HG02571 (cell line): ENCODE measurements around the gene BTBD16.

Source experiments
- ATAC-seq: cut with Tn5 transposase; IDR thresholded peaks from one replicate; pipeline ENCODE4 v1.9.1; 2021; ENCODE audit warnings: mild to moderate bottlenecking, moderate library complexity; ENCODE audit not compliant: unreplicated experiment

BTBD16 gene

DNA sequence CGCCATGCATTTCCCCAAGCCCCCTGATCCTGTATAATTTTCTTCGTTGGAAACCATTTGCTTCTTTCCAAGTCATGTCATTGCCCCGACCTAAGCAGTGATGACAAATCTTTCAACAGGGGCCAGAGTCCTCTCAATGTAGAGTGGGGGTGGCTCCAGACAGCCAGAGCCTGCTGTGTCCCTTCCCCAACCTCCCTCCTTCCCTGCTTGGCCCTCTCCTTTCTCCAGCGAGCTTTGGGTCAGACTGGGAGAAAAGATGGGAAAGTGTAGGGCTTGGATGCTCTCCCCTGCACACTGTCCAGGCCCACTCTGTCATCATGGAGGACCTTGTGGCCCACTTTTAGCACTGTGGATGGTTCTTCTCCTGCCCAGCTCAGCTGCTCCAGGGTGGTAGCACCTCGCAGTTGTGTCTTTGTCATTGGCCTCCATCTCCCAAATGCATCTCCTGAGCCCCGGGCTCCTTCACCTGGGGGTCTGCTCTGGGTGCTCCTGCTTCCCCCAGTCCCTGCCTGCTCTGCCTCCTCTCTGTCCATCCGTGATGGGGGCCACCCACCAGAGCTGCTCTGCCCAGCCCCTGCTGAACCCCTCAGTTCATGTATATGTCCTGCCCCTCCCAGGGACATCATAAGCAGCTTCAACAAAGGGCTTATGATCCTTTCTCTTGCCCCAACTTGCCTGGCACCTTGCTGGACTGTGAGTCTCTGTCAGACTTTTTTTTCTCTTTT, 37.5 kb downstream of the BTBD16 start:
- no peak for ATAC-seq

DNA sequence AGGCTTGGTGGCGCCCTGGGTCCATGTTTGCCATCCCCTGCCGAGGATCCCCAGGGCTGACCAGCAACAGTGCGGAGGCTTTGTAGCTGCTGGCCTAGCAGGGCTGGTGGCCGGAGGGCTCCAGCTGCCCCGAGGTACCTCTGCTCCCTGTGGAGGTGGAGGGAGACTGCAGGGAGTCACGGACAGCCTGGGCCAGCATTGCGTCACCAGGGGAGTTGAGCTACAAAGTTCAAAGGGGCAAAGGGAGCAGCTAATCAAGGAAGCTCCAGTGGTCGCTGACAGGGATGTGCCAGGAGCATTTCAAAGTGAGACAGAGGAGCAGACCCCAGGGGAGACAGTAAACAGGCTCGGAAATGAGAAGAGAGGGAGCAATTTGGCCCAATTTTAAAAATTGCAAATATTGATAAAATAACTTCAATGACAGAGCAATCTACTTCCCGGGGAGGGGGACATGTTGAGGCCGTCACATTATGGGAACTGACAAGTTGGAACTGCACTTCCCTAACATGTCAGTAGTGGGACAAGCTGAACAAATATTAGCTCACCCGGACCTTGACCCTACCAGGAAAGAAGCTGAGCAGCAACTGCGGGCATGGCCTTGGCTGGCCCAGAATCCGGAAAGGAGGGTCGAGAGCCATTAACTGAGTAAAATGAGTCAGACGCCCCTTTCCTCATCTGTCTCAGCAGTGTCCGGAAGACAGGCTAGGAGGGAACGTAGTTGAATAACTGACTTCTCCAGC, 39.4 kb downstream of the BTBD16 start:
- ATAC-seq = no peak

DNA sequence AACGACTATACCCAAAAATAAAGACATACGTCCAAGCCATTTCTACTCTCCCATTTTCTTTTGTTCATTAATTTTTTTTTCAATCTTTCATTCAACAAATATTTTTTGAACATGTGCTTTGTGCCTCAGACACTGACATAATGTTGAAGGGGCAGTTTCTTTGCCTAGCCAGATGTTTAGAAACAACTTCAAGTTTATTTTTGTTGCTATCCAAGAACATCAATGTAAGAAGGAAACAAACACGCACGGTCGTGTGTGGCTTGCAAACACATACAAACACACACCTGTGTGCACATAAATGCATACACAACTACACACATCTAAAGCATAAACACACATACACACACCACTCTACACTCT, 39.9 kb downstream of the BTBD16 start:
- no peak for ATAC-seq

DNA sequence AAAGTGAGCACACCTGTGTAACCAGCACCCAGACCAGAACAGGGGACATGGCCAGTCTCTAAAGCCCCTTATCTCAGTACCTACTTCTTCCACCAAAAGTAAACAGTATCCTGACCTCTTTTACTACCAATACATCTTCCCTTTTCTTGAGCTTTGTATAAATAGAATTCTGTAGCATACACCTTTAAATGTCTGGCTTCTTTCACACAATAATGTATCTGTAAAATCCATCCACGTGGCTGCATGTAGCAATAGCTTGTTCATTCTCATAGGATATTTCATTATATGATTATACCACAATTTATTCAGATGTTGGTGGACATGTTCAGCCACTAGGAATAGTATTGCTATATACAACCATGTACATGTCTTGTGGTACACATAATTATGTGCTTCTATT, 40.6 kb downstream of the BTBD16 start:
- no peak for ATAC-seq

DNA sequence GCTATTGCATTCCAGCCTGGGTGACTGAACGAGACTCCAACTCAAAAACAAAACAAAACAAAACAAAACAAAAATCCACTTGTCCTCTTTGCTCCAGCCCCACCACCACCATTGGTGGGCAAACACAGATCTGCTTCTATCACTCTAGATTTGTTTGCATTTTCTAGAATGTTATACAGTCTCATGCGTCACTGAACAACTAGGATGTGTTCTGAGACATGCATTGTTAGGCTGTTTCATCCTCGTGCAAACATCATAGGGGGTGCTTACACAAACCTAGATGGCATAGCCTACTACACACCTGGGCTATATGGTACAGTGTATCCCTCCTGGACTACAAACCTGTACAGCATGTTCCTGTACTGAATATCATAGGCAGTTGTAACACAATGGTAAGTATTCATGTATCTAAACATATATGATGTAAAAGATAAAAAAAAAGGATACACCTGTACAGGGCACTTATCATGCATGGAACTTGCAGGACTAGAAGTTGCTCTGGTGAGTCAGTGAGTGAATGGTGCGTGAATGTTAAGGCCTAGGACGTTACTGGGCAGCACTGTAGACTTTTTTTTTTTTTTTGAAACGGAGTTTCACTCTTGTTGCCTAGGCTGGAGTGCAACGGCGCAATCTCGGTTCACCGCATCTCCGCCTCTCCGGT, 45.3 kb downstream of the BTBD16 start:
- ATAC-seq = no peak

DNA sequence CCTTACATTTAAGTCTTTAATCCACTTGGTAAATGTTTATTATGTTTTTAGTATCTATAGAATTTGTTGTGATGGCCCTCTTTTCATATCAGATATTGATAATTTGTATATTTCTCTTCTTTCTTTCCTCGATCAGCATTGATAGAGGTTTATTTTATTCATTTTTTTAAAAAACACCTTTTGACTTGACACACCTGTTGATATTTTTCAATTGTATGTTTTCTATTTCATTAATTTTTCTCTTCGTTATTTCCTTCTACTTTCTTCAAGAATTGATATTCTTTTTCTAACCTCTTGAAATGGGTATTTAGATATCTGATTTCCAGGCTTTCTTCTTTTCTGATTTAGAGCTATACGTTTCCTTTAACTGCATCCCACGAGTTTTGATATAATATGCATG, 50.9 kb downstream of the BTBD16 start:
- no peak for ATAC-seq

DNA sequence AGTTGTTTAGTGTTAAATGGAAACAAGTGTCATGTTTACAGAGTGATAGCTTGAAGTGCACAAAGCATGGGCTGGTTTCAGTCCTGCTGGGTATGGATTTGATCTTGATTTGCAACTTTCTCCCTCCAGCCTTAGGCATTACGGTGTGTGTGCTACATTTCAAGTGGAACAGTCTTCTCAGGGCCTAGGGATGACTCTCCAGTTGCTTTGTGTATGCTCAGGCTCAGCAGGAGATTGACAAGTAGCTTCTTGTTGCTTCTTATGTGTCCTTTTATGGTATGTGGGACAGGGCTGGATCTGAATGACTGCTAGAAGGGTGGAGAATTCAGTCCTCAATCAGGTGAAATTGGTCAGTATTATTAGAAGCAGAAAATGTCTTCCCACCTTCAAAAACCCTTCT, 52.1 kb downstream of the BTBD16 start:
- no peak for ATAC-seq

DNA sequence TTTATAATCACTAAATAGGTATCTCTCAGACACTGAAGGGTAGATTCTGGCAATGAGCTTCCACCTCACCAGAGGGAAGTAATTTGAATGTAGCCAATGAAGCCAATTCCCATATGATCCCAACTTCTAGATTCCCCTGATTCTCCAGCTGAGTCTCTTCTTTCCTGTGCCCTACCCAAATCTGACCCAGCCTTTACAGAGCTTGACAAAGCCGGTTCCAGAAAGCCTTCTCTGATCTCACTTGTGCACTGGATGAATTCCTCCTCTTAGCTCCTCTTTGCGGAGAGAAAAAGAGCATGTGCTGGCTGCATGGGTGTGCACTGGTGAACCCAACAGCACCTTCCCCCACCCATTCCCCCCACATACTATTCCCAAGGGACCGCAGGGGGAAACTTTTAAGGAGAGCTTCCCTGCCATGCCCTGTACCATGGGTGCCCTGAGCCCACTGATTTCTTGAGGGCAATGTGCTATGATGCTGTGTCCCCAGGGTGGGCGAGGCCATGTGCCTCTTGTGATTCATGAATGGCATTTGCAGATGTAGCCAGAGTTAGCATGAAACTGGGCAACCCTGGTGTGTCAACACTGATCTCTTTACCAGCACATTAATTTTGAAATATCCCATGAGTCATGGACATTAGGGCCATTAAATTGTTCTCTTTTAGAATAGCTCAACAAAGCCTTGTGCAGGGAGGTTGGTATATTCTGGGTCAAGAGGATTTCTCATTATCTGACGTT, 53.0 kb downstream of the BTBD16 start:
- ATAC-seq = no peak

DNA sequence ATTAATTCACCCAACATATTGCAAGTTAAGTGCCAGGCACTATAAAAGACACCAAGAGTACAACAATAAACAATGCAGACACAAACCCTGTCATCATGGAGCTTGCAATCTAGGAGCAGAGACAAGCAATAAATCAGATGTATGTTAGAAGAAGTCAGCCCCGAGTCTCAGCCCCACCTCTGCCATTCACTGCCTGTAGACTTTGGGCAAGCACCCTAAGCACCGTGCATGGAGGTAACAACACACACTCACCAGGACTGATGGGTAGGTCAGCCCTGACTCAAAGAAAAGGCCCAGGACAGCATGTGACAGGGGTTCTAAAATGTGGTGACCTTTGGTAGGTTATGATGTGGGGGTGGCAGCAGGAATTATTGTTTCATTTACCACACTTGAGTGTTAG, 54.1 kb downstream of the BTBD16 start:
- ATAC-seq = no peak

DNA sequence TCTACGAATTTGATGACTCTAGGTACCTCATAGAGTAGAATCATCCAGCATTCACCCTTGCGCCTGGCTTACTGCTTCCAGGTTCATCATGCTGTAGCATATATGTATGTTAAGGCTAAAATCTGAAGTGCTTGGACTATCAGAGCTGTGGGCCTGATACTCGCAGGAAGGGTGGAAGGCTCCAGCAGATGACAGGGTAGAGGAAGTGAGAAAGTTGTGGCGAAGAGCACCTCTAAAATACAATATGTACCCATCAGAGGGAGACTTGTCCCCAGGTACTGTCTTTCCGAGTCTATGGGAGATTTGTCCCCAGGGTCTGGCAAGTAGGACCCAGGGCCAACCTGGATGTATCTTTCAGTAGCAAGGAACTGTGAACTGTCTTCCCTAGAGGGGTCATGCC, 55.3 kb downstream of the BTBD16 start:
- ATAC-seq = no peak

DNA sequence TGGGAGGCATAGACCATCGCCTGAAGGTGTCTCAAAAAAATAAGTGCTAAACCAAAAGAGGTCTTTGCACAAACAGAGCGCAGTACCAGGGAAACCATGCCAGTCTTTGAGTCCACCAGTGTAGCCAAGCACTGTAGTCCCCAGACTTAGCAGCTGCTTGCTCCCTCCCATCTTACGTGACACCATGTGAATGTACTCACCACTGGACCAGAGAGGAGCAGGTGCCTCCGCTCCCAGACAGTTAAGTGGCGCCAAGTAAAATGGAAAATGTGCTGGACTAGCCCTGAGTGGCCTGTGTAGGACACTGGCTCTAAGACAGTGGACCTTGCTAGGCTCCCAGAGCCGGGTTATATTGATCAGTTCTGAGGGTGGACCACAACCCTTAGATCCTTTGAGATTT, 55.7 kb downstream of the BTBD16 start:
- no peak for ATAC-seq

DNA sequence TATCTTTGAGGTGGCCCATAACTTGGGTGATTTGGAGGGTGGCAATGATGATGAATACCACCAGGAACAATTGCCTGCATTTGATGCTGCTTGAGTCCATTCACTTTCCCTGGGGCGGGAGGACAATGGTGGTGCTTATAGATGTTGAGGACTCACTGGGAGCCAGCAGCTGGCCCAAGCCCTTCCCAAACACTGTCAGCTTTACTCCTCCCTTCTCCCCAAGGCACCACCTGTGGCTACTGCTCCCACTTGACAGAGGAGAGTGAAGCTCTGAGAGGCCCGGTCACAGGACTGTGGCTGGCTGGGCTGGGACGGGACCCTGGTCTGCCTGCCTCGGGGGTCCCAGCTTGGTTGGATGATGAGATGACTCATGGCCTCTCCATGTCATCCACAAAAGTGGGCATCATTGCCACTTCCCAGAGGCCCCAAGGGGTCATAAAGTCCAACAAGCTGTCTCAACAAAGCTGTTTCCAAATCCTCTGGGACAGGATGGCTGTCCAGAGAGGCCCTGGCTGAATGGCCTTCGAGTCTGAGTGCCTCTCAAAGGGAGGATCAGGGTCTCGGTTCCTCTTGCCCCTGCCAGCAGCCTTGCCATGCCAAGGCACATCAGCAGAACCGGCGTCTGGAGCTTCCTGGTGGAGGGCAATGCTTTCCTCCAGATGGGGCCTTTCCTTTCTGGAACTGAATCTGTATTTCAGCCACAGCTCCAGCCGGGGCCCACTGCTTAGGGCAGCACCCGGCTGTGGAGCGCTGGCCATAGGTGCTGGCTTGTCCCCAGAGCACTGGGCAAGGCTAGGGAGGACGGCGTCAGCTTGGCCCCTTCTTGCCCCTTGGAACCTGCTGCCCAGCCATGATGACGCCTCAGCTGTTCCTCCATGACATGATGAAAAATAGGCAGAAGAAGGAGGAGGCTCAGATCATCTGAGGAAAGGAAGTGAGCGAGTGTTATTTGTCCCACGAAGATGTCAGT, 56.4 kb downstream of the BTBD16 start:
- ATAC-seq = no peak

DNA sequence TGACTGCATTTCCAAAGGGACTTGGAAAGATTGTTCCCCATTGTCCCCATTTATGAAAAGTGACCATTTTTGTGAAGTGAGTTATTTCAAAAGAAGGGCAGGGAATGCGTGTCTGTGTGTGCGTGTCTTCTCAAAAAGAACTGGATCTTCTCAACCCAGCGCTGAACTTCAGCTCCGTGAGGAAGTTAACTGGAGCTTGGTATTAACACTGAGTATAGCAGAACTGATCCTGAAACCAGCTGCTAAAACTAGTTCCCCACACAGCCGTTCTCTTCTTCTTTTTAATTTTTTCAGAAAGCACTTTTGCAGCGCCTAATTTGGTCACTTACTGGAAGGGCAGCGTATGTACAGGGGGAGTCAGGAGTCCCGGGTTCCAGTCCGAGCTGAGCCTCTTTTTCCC, 57.6 kb downstream of the BTBD16 start:
- ATAC-seq = no peak

DNA sequence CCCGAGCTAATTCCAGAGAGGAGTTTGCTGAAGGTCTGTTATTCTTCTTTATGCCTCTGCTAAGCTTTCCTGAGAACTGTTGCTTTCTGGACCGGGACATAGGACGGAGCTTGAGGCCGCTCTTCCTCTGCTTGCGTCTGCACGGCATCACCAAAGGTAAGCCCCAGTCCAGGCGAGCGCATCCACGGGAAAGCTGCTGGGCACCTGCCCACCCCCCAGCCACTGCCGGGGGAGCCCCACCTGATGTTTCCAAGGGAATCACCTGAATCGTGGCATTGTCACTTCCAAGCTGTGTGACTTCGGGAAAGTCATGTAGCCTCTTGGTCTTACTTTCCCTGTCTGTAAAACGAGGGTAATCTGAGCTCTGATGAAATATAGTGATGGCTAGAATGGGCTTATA, 58.3 kb downstream of the BTBD16 start:
- no peak for ATAC-seq

DNA sequence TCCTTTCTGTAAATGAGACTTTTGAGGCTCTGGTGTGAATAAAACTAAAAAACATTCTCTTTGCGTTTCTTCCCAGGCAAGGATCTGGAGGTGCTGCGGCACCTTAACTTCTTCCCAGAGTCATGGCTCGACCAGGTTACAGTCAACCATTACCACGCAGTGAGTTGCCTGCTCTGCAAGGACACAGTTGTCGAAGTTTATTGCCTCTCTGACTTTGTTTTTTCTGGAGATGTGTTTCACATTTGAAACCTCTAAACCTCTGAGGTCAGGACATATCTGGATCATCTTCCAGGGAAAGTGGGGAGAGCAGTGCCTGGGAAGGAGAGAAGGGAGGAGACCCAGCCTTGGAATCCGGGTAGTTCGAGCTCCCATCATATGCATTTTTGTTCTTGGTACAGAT, 60.0 kb downstream of the BTBD16 start:
- no peak for ATAC-seq

DNA sequence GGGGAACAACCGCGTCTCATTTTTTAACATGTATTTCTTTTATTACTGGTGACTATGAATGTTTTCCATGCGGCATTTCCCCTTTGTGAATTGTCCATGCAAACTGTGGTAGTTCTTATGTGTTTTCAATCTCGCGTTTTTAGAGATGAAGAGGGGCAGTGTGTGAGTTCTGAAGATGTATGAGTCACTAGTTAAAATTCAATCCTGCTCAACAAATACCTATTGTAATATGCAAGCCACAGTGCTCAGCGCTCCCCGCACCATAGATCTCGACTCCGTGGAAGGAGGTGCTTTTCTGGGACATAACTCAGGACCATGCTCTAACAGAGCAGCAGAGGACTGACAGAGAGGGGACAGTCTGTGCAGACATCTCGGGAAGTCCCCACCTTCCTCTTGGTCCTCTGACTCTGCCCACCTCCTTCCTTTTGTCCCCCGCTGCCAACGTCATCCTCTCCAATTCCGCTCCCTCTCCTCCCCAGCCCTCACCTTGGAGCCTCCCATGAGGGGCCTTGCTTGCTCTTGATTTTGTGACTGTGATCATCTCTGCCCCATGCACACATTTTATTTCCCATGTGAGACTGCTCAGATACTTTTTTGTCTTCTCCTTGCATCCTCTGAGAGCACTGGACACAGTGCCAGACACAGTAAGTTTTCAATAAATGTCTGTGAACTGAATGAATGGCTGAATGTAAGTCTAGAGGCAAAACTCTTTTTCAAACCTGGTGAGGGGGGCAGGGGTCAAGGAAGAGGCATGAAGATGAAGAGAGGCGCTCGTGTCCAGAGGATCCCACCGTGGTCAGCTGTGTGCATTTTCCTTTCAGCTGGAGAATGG, 60.7 kb downstream of the BTBD16 start:
- ATAC-seq = no peak

DNA sequence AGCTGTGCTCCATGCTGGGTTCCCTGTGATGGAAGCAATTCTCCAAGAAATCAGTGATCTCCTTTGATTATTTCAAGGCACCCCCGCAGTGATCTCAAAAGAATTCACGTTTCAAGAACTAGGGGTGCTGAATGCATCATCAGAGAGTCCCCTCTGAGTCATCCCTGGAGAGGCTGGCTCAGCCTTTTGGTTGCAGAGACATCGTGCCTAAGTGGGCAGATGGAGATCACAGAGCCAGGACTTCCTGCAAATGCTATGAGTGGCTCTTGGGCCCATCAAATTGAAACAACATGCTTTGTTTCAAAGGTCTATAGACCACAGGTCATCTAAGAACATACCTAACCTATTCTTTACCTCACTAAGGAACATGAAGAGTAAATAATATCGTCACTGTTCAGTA, 61.9 kb downstream of the BTBD16 start:
- peak; percentile 50 for ATAC-seq

DNA sequence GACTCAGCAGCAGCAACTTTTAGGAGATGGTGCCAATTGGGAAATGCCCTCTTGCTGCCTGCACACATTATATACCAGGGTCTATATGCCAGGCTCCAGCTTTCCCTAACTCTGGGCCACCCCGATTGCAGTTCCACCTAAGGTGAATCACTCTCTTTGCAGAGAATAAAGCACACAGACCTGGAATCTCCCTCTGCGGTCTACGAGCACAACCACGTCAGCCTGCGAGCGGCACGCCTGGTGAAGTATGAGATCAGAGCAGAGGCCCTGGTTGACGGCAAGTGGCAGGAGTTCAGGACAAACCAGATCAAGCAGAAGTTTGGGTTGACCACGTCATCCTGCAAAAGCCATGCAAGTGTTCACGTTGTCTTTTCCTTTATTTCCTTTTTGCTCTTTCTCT, 65.2 kb downstream of the BTBD16 start:
- no peak for ATAC-seq

DNA sequence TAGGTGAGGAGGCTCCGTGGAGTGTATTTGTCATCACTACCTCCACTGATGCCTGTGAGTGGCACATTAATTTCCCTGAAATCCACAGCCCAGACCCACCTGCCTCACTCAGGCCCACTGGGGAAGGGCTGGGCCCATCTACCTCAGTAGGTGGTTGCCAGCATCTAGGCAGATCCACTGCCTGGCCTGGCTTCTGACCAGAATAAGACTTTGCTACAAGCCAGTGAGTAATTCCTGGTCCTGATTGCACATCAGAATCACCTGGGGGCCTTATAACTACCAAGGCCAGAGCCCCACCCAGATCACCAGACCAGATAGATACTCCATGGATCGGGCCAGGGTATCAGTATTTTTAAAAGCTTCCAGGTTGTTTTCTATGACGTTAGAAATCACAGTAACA, 65.9 kb downstream of the BTBD16 start:
- ATAC-seq = no peak
